T-cell (primary cell): Measurements from ENCODE around the gene KIZ. TPM values are rescaled to one million over a fixed set of nuclear protein-coding genes. Genes with fewer than 3 reads are reported as not detected.

Experiments
- ATAC-seq, 4 experiments: fragments of 200-7000 bp in 3 of 4; fragments of 150-1000 bp in 1 of 4; cut with Tn5 transposase; replicated peaks in 1 of 4; 1 replicate in 3 of 4; 2 replicates in 1 of 4; pipeline ENCODE4 v1.10.0; 2021; ENCODE audit warnings: moderate library complexity in 3 of 4, mild to moderate bottlenecking in 2 of 4, moderate number of reproducible peaks in 1 of 4
- CTCF ChIA-PET, 2 donors: fragments of 300-600 bp; sonication (Branson Sonifier 250); formaldehyde crosslinking; loops; one replicate each; lab custom pipeline; 2022; ENCODE audit warnings: antibody characterized with exemption in 2 of 2; lab: Charles Lee
- POLR2A ChIA-PET, 2 donors: fragments of 300-600 bp; sonication (Branson Sonifier 250); formaldehyde crosslinking; loops; one replicate each; lab custom pipeline; 2022; ENCODE audit warnings: antibody characterized with exemption in 2 of 2; lab: Charles Lee
- DNase-seq, 35 experiments: peaks; one replicate each; pipeline versions ENCODE4 v3.0.0 to v3.0.0-alpha.2; 2013 to 2023
- H3K27ac ChIP-seq: one replicate; pipeline ENCODE4 v1.5.1; 2013; ENCODE audit warnings: low read length
- H3K27me3 ChIP-seq, 2 experiments: replicated peaks in 1 of 2; 1 replicate in 1 of 2; 2 replicates in 1 of 2; pipeline versions ENCODE4 v1.6.1 to v1.7.0; 2013; ENCODE audit warnings: low read length in 1 of 2, mixed read lengths in 1 of 2; ENCODE audit not compliant: control insufficient read depth in 2 of 2, insufficient read depth in 2 of 2; ENCODE audit errors: extremely low read depth in 1 of 2
- H3K36me3 ChIP-seq, 2 donors: 1 replicate in 1 of 2; 2 replicates in 1 of 2; pipeline versions ENCODE4 v1.6.1 to v1.7.0; 2013; ENCODE audit warnings: low read length in 1 of 2; ENCODE audit not compliant: control insufficient read depth in 2 of 2, insufficient read depth in 1 of 2; ENCODE audit errors: extremely low read depth in 1 of 2
- H3K4me1 ChIP-seq, 2 experiments: 1 replicate in 1 of 2; 2 replicates in 1 of 2; pipeline versions ENCODE4 v1.6.1 to v1.7.0; 2013; ENCODE audit warnings: low read length in 2 of 2, mixed read lengths in 1 of 2; ENCODE audit not compliant: insufficient read depth in 2 of 2, control insufficient read depth in 1 of 2; ENCODE audit errors: extremely low read depth in 1 of 2
- H3K4me3 ChIP-seq, 2 donors: 1 replicate in 1 of 2; 2 replicates in 1 of 2; pipeline versions ENCODE4 v1.5.1 to v1.7.0; 2013; ENCODE audit warnings: mild to moderate bottlenecking in 2 of 2, low read length in 1 of 2, moderate library complexity in 1 of 2; ENCODE audit not compliant: control insufficient read depth in 1 of 2; ENCODE audit errors: extremely low read depth in 1 of 2
- H3K9me3 ChIP-seq: 2 replicates; pipeline ENCODE4 v1.7.0; 2013
- H3K27ac Mint-ChIP-seq, 2 donors: one replicate each; pipeline ENCODE4 v1.8.0; 2020 to 2021; ENCODE audit warnings: mild to moderate bottlenecking in 2 of 2, mixed read lengths in 2 of 2
- H3K27me3 Mint-ChIP-seq, 2 donors: one replicate each; pipeline ENCODE4 v1.8.0; 2021 to 2022; ENCODE audit warnings: mixed read lengths in 2 of 2
- H3K36me3 Mint-ChIP-seq: one replicate; pipeline ENCODE4 v1.8.0; 2021; ENCODE audit warnings: mixed read lengths
- H3K4me1 Mint-ChIP-seq, 3 donors: one replicate each; pipeline ENCODE4 v1.8.0; 2020 to 2022; ENCODE audit warnings: mixed read lengths in 3 of 3, mild to moderate bottlenecking in 1 of 3
- H3K4me3 Mint-ChIP-seq, 3 donors: one replicate each; pipeline ENCODE4 v1.8.0; 2020 to 2022; ENCODE audit warnings: mild to moderate bottlenecking in 3 of 3, mixed read lengths in 3 of 3, moderate library complexity in 3 of 3
- H3K9me3 Mint-ChIP-seq, 3 donors: one replicate each; pipeline ENCODE4 v1.8.0; 2020 to 2022; ENCODE audit warnings: mixed read lengths in 3 of 3
- WGBS: methylation state at CpG from one replicate; pipeline ENCODE4 v1.1.5; 2013; ENCODE audit warnings: missing lambda C conversion rate; ENCODE audit not compliant: insufficient coverage; 5-methylcytosine and 5-hydroxymethylcytosine counted together
- total RNA-seq, 35 experiments: library from RNA in 6 of 35; stranded (reverse) in 6 of 35; fragments of 120-200 nt in 1 of 35; gene quantifications; one replicate each; pipeline versions ENCODE4 v1.2.1 to v1.2.4 and lab custom pipeline; 2013 to 2026

The KIZ gene
- total RNA-seq, 5 donors from 2014 or later (not counting 1 experiment from before 2014, with no cell fraction given), result 30.1 to 44.0 (median 41.2) TPM

DNA sequence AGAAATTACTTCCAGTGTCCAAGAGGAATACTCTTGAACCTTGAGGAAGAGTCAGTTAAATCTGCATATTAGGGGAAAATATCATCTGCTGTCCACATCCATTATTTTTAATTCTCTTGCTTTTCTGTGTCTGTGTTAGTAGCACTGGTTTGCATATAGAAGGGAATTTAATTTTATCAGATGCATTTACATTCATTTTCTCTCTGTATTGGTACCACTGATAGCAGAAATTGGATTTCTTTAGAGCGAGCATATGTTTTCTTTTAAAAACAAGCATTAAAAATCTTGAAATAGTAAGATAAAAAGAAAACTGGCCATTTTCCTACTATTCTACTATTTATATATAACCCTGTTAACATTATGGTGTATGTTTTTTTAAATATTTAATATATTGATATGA is 83.8 kb downstream of the KIZ start:
- H3K27me3 ChIP-seq, result no peaks in the 10 kb centered on the region
- no peak for DNase-seq
- Mint-ChIP-seq H3K4me3 (no peak overlapping the region), H3K36me3 (peaks cover 43% of the 10 kb centered on the region), H3K27me3 (no peaks in the 10 kb centered on the region), H3K4me1 (no peaks in the 10 kb centered on the region), H3K9me3 (no peaks in the 10 kb centered on the region), H3K27ac (no peak overlapping the region)
- ChIA-PET POLR2A (no interaction called here), CTCF (interaction anchor here in 1 of 2 donors (0.5 kb wide), 1 partner anchor 48 kb away, joined by 3 read pairs; no protein-coding TSS in a partner anchor)
- no peaks in the 10 kb centered on the region for H3K9me3 ChIP-seq
- no peak for ATAC-seq
- H3K4me1 ChIP-seq, result no peaks in the 10 kb centered on the region
- no peak overlapping the region for H3K4me3 ChIP-seq
- no CpG with 5 or more reads among the region's 1 CpG for WGBS
- H3K36me3 ChIP-seq, result peaks cover 2 to 16% of the 10 kb centered on the region in 2 donors
- H3K27ac ChIP-seq, result no peak overlapping the region

DNA sequence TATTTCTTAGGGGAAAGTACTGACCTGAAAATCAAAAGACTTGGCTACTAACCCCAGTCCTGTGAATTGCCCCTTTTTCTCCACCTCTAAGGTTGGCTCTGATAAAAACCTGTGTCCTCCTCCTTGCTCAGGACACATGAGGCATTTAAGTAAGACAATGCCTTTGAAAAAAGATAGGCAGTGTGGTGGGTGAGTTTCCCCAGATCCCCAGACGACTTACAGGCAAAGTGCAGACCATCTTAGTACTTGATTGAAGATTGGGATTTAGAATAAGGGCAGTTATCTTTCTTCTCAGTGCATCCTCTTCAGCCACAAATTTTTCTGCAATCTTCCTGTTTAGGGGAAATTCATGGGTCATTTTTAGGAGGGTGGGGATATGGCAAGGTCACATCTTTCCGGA is 87.8 kb downstream of the KIZ start:
- WGBS, result no CpG with 5 or more reads among the region's 2 CpGs
- Histone ChIP-seq H3K4me1 (no peaks in the 10 kb centered on the region), H3K27me3 (no peaks in the 10 kb centered on the region), H3K36me3 (peaks cover 2 to 12% of the 10 kb centered on the region in 2 donors), H3K4me3 (no peak overlapping the region), H3K9me3 (no peaks in the 10 kb centered on the region), H3K27ac (no peak overlapping the region)
- Mint-ChIP-seq H3K4me3 (no peak overlapping the region), H3K27ac (no peak overlapping the region), H3K36me3 (peaks cover 48% of the 10 kb centered on the region), H3K27me3 (no peaks in the 10 kb centered on the region), H3K9me3 (no peaks in the 10 kb centered on the region), H3K4me1 (no peaks in the 10 kb centered on the region)
- no peak for ATAC-seq
- ChIA-PET POLR2A (no interaction called here), CTCF (no interaction called here)
- no peak for DNase-seq

DNA sequence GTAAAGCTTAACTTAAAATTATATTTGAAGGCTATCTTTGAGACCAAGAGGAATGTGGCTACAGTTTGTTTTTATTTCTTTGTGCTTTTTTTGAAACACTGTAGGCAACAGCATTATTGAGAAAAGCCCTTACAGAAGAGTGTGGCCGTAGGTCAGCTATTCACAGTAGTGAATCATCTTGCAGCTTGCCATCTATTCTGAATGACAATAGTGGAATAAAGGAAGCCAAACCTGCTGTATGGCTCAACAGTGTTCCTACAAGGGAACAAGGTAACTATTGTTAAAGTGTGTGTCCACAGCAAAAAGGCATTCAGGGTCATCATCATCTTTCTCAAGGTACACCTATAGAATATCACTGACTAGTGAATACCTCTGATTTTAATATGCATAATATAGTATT is 88.5 kb downstream of the KIZ start:
- Histone ChIP-seq H3K4me3 (no peak overlapping the region), H3K9me3 (no peaks in the 10 kb centered on the region), H3K27me3 (no peaks in the 10 kb centered on the region), H3K4me1 (no peaks in the 10 kb centered on the region), H3K36me3 (peaks cover 2 to 12% of the 10 kb centered on the region in 2 donors), H3K27ac (no peak overlapping the region)
- Mint-ChIP-seq H3K9me3 (no peaks in the 10 kb centered on the region), H3K4me3 (no peak overlapping the region), H3K27ac (no peak overlapping the region), H3K36me3 (peaks cover 48% of the 10 kb centered on the region), H3K27me3 (no peaks in the 10 kb centered on the region), H3K4me1 (no peaks in the 10 kb centered on the region)
- no peak for DNase-seq
- ChIA-PET POLR2A (no interaction called here), CTCF (no interaction called here)
- ATAC-seq, result no peak
- WGBS, result 100% methylated on average over 1 of the region's 1 CpG

DNA sequence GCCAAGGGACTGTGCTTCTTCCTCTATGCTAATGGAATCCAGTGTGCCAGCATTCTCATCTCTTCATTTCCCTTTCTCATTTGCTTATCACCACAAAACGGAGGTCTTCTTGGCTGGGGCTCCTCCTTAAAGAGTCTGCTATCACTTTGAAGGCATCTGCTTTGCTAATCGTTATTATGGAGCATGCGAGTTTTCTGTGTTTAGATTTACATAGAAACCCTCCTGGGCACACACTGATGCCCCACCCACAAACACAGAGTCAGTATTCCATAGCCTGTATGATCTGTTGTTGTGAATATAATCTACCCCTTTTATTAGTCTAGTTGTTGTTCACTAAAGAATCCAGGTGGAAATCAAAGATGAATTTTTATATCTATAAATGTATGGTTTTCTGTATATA is 93.8 kb downstream of the KIZ start:
- ATAC-seq (no peak), DNase-seq (no peak)
- Histone ChIP-seq H3K27me3 (no peaks in the 10 kb centered on the region), H3K4me3 (no peak overlapping the region), H3K36me3 (peaks cover 0 to 8% of the 10 kb centered on the region in 2 donors), H3K9me3 (no peaks in the 10 kb centered on the region), H3K27ac (no peak overlapping the region), H3K4me1 (no peaks in the 10 kb centered on the region)
- H3K4me1 Mint-ChIP-seq, result no peaks in the 10 kb centered on the region
- no peak overlapping the region for H3K27ac Mint-ChIP-seq
- ChIA-PET CTCF (no interaction called here), POLR2A (no interaction called here)
- no peak overlapping the region for H3K4me3 Mint-ChIP-seq
- WGBS, result no CpG with 5 or more reads among the region's 3 CpGs
- H3K9me3 Mint-ChIP-seq, result no peaks in the 10 kb centered on the region
- H3K36me3 Mint-ChIP-seq, result peaks cover 38% of the 10 kb centered on the region
- H3K27me3 Mint-ChIP-seq, result no peaks in the 10 kb centered on the region

DNA sequence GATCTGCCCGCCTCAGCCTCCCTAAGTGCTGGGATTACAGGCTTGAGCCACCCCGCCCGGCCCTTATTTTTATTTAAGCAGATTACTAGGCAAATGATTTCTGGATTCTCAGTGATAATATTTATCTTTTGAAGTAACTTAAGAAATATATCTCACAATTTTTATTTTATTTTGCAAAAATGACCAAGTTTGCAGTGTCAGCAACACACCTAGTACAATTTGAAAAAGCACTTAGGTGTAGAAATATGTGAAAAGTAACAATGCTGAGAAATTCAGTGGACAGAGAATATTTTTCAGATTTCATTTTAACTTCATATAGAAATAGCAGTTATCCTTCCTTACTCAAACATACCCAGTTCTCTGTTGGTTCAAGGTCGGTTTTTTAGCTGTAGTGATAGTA is 98.3 kb downstream of the KIZ start:
- H3K4me1 Mint-ChIP-seq, result no peaks in the 10 kb centered on the region
- H3K36me3 ChIP-seq, result peaks cover 2 to 17% of the 10 kb centered on the region in 2 donors
- H3K36me3 Mint-ChIP-seq, result peaks cover 46% of the 10 kb centered on the region
- no peak overlapping the region for H3K4me3 Mint-ChIP-seq
- ATAC-seq (no peak), DNase-seq (no peak)
- no peak overlapping the region for H3K27ac Mint-ChIP-seq
- H3K4me3 ChIP-seq, result no peak overlapping the region
- WGBS, result no CpG with 5 or more reads among the region's 4 CpGs
- CTCF ChIA-PET, result no interaction called here
- no peaks in the 10 kb centered on the region for H3K9me3 ChIP-seq
- H3K27me3 ChIP-seq, result no peaks in the 10 kb centered on the region
- H3K27ac ChIP-seq, result no peak overlapping the region
- no peaks in the 10 kb centered on the region for H3K9me3 Mint-ChIP-seq
- H3K27me3 Mint-ChIP-seq, result no peaks in the 10 kb centered on the region
- no peaks in the 10 kb centered on the region for H3K4me1 ChIP-seq
- POLR2A ChIA-PET, result no interaction called here

DNA sequence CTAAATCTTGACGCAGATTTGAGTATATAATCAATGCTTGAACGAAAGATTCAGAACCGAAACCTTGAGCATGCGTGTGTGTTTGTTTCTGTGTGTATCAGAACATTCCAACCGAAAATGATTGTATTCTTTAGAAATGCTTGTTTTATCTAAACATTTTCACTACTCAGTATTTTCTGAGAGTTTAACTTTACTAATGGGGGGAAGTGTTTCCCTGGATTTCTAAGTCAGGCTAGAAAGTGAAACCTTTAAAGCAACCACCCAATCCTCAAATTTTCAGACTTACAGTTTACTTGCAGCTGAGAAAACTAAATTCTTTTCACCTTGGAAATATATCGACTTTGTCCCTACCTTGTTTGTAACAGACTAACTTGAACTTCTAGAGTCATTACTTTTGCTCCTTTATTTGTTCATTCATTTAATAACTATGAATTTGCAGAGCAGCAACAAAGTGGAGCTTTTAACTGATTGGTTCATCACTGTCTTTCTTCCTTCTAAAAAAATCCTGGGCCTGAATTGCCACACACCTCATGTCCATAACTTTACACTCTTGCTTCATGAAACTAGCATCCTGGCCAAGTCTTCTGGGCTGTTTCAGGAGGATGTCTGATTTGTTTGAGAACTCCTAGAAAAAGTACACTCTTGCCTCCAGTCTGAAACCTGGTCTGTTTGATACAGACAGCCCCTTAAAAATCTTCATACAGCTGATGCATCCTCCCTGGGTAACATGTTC is 99.5 kb downstream of the KIZ start:
- Histone ChIP-seq H3K4me3 (no peak overlapping the region), H3K4me1 (no peaks in the 10 kb centered on the region), H3K27ac (no peak overlapping the region), H3K27me3 (no peaks in the 10 kb centered on the region), H3K36me3 (peaks cover 3 to 22% of the 10 kb centered on the region in 2 donors), H3K9me3 (no peaks in the 10 kb centered on the region)
- POLR2A ChIA-PET, result no interaction called here
- no peak for ATAC-seq
- Mint-ChIP-seq H3K9me3 (no peaks in the 10 kb centered on the region), H3K27ac (no peak overlapping the region), H3K4me1 (no peaks in the 10 kb centered on the region), H3K27me3 (no peaks in the 10 kb centered on the region), H3K4me3 (no peak overlapping the region), H3K36me3 (peaks cover 48% of the 10 kb centered on the region)
- no peak for DNase-seq
- WGBS, result 100% methylated on average over 1 of the region's 6 CpGs
- CTCF ChIA-PET, result no interaction called here
